Measurements from ENCODE around the gene N4BP3. TPM values are rescaled to one million over a fixed set of nuclear protein-coding genes. Genes with fewer than 3 reads are reported as not detected.
"Not testable (repeated sequence)": the region's sequence is repeated elsewhere in the genome, so short reads cannot be mapped to it uniquely, and the experiment has no call there.

N4BP3 gene
- 1 to 10 TPM; 1.4 to 1.6 TPM for total RNA-seq

- CTCF ChIA-PET, result interaction anchor here (1.5 kb wide), 2 partner anchors 10 to 35 kb away, joined by 3 to 4 read pairs; no protein-coding TSS in a partner anchor
- Mint-ChIP-seq H3K4me3 (peak within 1 kb of the TSS; percentile 88), H3K27ac (no peak within 1 kb of the TSS), H3K4me1 (ENCODE audit: low read depth) (peaks cover 31% of the 10 kb centered on the region), H3K36me3 (ENCODE audit: low read depth) (no peaks in the 10 kb centered on the region), H3K9me3 (no peaks in the 10 kb centered on the region), H3K27me3 (ENCODE audit: low read depth) (no peaks in the 10 kb centered on the region)
- peak; percentile 88 for DNase-seq
- intact Hi-C loops (cut with micrococcal nuclease), result loop anchor here (1.0 to 5.0 kb wide), 5 partner anchors 8 to 91 kb away; partner anchors contain the start of genes HNRNPAB, NHP2 and RMND5B
Observed at GRCh38 chr5:178113141-178113787, at the start of gene N4BP3. N4BP3 (plus strand) TSS chr5:178113532; CDS start chr5:178119584, 6,052 bp downstream.

GRCh38 chr5:178067755-178068154, 45.6 kb upstream of the N4BP3 start:
- H3K36me3 Mint-ChIP-seq (ENCODE audit: low read depth), result no peaks in the 10 kb centered on the region
- DNase-seq, result no peak
- no peak overlapping the region for H3K4me3 Mint-ChIP-seq
- CTCF ChIA-PET, result interaction anchor here (0.7 kb wide), 1 partner anchor 57 kb away, joined by 3 read pairs; no protein-coding TSS in a partner anchor
- peaks cover 4% of the 10 kb centered on the region for H3K4me1 Mint-ChIP-seq (ENCODE audit: low read depth)
- H3K9me3 Mint-ChIP-seq, result no peaks in the 10 kb centered on the region
- H3K27ac Mint-ChIP-seq, result no peak overlapping the region
- no peaks in the 10 kb centered on the region for H3K27me3 Mint-ChIP-seq (ENCODE audit: low read depth)
- intact Hi-C loops (cut with micrococcal nuclease), result loop anchor here (10.0 kb wide), 1 partner anchor 463 kb away; the partner anchor contains the start of gene B4GALT7

DNA sequence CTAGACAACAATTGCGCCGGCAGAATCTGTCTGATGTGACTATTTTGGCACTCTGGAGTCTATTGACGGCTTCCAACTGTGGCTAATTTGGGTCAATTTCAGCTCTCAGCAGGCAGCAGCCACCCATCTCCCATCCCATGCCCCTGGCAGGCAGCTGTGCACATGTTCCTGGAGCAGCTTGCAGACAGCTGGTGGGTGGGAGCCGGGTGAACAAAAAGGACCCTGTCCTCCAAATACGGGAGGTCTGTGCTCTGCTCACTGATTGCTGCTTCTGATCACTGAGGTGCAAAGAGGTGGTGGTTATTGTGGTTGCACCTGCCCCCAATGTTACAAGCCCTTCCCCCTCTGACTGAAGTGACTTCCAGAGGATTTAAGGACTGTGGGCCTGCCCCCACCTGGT, 45.0 kb upstream of the N4BP3 start:
- CTCF ChIA-PET, result no interaction called here
- intact Hi-C loops (cut with micrococcal nuclease), result loop anchor here (10.0 kb wide), 1 partner anchor 463 kb away; the partner anchor contains the start of gene B4GALT7
- peaks cover 4% of the 10 kb centered on the region for H3K4me1 Mint-ChIP-seq (ENCODE audit: low read depth)
- no peak overlapping the region for H3K4me3 Mint-ChIP-seq
- H3K9me3 Mint-ChIP-seq, result no peaks in the 10 kb centered on the region
- H3K36me3 Mint-ChIP-seq (ENCODE audit: low read depth), result no peaks in the 10 kb centered on the region
- no peaks in the 10 kb centered on the region for H3K27me3 Mint-ChIP-seq (ENCODE audit: low read depth)
- no peak overlapping the region for H3K27ac Mint-ChIP-seq
- DNase-seq, result no peak

DNA sequence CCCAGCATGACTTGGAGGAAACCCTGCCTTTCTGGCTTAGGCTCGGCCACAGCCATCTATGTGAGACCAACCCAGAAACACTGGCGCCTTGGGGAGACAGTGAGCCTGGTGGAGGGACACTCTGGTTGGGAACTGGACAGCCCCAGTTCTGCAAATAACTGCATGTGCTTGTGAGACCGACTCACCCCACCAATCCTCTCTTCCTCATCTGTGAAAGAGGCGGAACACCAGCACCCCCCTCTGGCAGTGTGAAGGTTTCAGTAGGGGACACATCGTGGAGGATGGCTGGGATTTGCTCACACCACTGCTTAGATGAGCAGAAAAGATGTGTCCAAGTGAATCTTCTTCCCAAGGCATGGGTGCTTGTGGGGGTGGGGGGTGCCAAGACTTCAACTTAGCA, 43.4 kb upstream of the N4BP3 start:
- intact Hi-C loops (cut with micrococcal nuclease), result loop anchor here (10.0 kb wide), 1 partner anchor 465 kb away; the partner anchor contains the start of gene B4GALT7
- H3K4me3 Mint-ChIP-seq, result no peak overlapping the region
- H3K4me1 Mint-ChIP-seq (ENCODE audit: low read depth), result peaks cover 4% of the 10 kb centered on the region
- H3K9me3 Mint-ChIP-seq, result no peaks in the 10 kb centered on the region
- H3K27ac Mint-ChIP-seq, result no peak overlapping the region
- peak; percentile 65 for DNase-seq
- CTCF ChIA-PET, result no interaction called here
- no peaks in the 10 kb centered on the region for H3K27me3 Mint-ChIP-seq (ENCODE audit: low read depth)
- no peaks in the 10 kb centered on the region for H3K36me3 Mint-ChIP-seq (ENCODE audit: low read depth)

DNA sequence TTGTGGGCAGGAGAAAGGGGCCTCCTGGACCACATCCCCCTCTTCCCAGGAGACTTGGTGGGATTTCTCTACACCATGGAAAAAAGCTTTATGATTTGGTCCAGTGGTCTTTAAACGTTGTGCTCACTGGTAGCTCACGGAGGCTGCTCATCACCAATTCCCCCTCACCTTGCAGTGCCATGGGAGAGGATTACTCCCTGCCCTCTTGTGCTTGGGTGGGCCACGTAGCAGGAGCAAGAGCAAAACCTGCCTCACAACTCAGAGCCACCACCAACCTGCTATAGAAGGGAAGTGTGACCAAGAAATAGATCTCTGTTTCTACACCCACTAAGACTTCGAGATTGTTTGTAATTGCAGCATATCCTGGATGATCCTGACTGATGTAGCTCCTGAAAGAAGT, 42.2 kb upstream of the N4BP3 start:
- Mint-ChIP-seq H3K27ac (no peak overlapping the region), H3K4me1 (ENCODE audit: low read depth) (peaks cover 7% of the 10 kb centered on the region), H3K36me3 (ENCODE audit: low read depth) (no peaks in the 10 kb centered on the region), H3K27me3 (ENCODE audit: low read depth) (no peaks in the 10 kb centered on the region), H3K9me3 (no peaks in the 10 kb centered on the region), H3K4me3 (no peak overlapping the region)
- CTCF ChIA-PET, result interaction anchor here (0.7 to 0.9 kb wide), 2 partner anchors 50 to 97 kb away, joined by 3 read pairs; no protein-coding TSS in a partner anchor
- intact Hi-C loops (cut with micrococcal nuclease), result no loop called here
- no peak for DNase-seq

GRCh38 chr5:178072749-178073148, 40.6 kb upstream of the N4BP3 start:
- no peak for DNase-seq
- Mint-ChIP-seq H3K9me3 (no peaks in the 10 kb centered on the region), H3K4me3 (no peak overlapping the region), H3K27ac (no peak overlapping the region), H3K27me3 (ENCODE audit: low read depth) (no peaks in the 10 kb centered on the region), H3K36me3 (ENCODE audit: low read depth) (no peaks in the 10 kb centered on the region), H3K4me1 (ENCODE audit: low read depth) (peaks cover 7% of the 10 kb centered on the region)
- intact Hi-C loops (cut with micrococcal nuclease), result no loop called here
- CTCF ChIA-PET, result interaction anchor here (1.7 to 6.3 kb wide), 2 partner anchors 12 to 74 kb away, joined by 5 to 76 read pairs; no protein-coding TSS in a partner anchor

DNA sequence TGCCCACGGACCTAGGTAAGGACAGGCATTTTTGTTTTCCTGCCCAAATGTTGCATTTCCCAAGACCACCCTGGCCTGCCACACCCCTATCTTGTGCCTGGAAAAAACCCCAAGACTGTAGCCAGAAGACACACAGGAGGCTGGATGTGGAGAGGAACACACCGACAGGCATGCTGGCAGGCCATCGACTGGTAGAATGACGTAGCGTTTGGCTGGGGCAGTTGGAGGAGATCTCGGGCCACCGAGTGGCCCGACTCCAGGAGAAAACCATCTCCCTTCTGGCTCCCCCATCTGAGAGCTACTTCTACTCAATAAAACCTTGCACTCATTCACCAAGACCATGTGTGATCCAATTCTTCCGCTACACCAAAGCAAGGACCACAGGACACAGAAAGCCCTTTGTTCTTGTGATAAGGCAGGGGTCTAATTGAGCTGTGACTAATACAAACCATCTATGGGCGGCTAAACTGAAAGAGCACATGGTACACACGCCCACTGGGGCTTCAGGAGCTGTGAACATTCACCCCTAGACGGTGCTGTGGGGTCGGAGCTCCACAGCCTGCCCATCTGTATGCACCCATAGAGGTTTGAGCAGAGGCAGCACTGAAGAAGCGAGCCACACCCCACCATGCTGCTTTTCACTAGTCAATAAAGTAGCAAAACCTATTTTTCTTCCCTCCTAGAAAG, 38.9 kb upstream of the N4BP3 start:
- no peak overlapping the region for H3K4me3 Mint-ChIP-seq
- no peak overlapping the region for H3K27ac Mint-ChIP-seq
- CTCF ChIA-PET, result interaction anchor here (0.6 to 6.3 kb wide), 12 partner anchors 12 to 95 kb away, joined by 4 to 76 read pairs (median 12); partner anchors contain the start of gene NHP2
- no peaks in the 10 kb centered on the region for H3K36me3 Mint-ChIP-seq (ENCODE audit: low read depth)
- intact Hi-C loops (cut with micrococcal nuclease), result no loop called here
- H3K27me3 Mint-ChIP-seq (ENCODE audit: low read depth), result no peaks in the 10 kb centered on the region
- peaks cover 3% of the 10 kb centered on the region for H3K4me1 Mint-ChIP-seq (ENCODE audit: low read depth)
- H3K9me3 Mint-ChIP-seq, result no peaks in the 10 kb centered on the region
- no peak for DNase-seq

- not testable (repeated sequence) for DNase-seq; H3K9me3 Mint-ChIP-seq; H3K27ac Mint-ChIP-seq; H3K36me3 Mint-ChIP-seq (ENCODE audit: low read depth); H3K4me3 Mint-ChIP-seq; H3K27me3 Mint-ChIP-seq (ENCODE audit: low read depth); H3K4me1 Mint-ChIP-seq (ENCODE audit: low read depth)
- CTCF ChIA-PET, result interaction anchor here (0.6 to 6.3 kb wide), 11 partner anchors 13 to 621 kb away, joined by 4 to 76 read pairs (median 7); no protein-coding TSS in a partner anchor
- intact Hi-C loops (cut with micrococcal nuclease), result loop anchor here (1.0 kb wide), 3 partner anchors 36 to 87 kb away; partner anchors contain the start of gene N4BP3
Observed at GRCh38 chr5:178076965-178077364, 36.4 kb upstream of the N4BP3 start.

GRCh38 chr5:178077751-178078150, 35.6 kb upstream of the N4BP3 start:
- CTCF ChIA-PET, result interaction anchor here (0.7 to 6.3 kb wide), 11 partner anchors 13 to 650 kb away, joined by 3 to 76 read pairs (median 7); partner anchors contain the start of gene N4BP3
- no peak for DNase-seq
- intact Hi-C loops (cut with micrococcal nuclease), result no loop called here
- Mint-ChIP-seq H3K9me3 (no peaks in the 10 kb centered on the region), H3K36me3 (ENCODE audit: low read depth) (no peaks in the 10 kb centered on the region), H3K4me1 (ENCODE audit: low read depth) (peaks cover 3% of the 10 kb centered on the region), H3K27ac (no peak overlapping the region), H3K27me3 (ENCODE audit: low read depth) (no peaks in the 10 kb centered on the region), H3K4me3 (no peak overlapping the region)

GRCh38 chr5:178078197-178079010, 34.9 kb upstream of the N4BP3 start:
- DNase-seq, result no peak
- no peaks in the 10 kb centered on the region for H3K36me3 Mint-ChIP-seq (ENCODE audit: low read depth)
- no peak overlapping the region for H3K27ac Mint-ChIP-seq
- CTCF ChIA-PET, result interaction anchor here (0.7 to 6.3 kb wide), 8 partner anchors 12 to 649 kb away, joined by 3 to 76 read pairs (median 6); partner anchors contain the start of gene N4BP3
- intact Hi-C loops (cut with micrococcal nuclease), result no loop called here
- no peak overlapping the region for H3K4me3 Mint-ChIP-seq
- no peaks in the 10 kb centered on the region for H3K9me3 Mint-ChIP-seq
- peaks cover 3% of the 10 kb centered on the region for H3K4me1 Mint-ChIP-seq (ENCODE audit: low read depth)
- H3K27me3 Mint-ChIP-seq (ENCODE audit: low read depth), result peaks cover 5% of the 10 kb centered on the region

- Mint-ChIP-seq H3K27me3 (ENCODE audit: low read depth) (peaks cover 5% of the 10 kb centered on the region), H3K27ac (no peak overlapping the region), H3K9me3 (no peaks in the 10 kb centered on the region), H3K4me1 (ENCODE audit: low read depth) (peaks cover 3% of the 10 kb centered on the region), H3K4me3 (no peak overlapping the region), H3K36me3 (ENCODE audit: low read depth) (no peaks in the 10 kb centered on the region)
- no peak for DNase-seq
- CTCF ChIA-PET, result interaction anchor here (0.9 kb wide), 1 partner anchor 12 kb away, joined by 4 read pairs; no protein-coding TSS in a partner anchor
- intact Hi-C loops (cut with micrococcal nuclease), result no loop called here
Observed at GRCh38 chr5:178080056-178080455, 33.3 kb upstream of the N4BP3 start.
